GM12872 (cell line): ENCODE measurements around the gene SRGN.

Experiments
- TF ChIP-seq, protein P1 (sequence below): IDR thresholded peaks from 3 replicates; pipeline ENCODE4 v1.5.1; 2011; ENCODE audit warnings: low read depth, mild to moderate bottlenecking, low read length, moderate library complexity; ENCODE audit not compliant: insufficient read depth

SRGN gene

GRCh38 chr10:69064762-69065328 is 23.1 kb upstream of the SRGN start:
- TF ChIP-seq, protein P1, sequence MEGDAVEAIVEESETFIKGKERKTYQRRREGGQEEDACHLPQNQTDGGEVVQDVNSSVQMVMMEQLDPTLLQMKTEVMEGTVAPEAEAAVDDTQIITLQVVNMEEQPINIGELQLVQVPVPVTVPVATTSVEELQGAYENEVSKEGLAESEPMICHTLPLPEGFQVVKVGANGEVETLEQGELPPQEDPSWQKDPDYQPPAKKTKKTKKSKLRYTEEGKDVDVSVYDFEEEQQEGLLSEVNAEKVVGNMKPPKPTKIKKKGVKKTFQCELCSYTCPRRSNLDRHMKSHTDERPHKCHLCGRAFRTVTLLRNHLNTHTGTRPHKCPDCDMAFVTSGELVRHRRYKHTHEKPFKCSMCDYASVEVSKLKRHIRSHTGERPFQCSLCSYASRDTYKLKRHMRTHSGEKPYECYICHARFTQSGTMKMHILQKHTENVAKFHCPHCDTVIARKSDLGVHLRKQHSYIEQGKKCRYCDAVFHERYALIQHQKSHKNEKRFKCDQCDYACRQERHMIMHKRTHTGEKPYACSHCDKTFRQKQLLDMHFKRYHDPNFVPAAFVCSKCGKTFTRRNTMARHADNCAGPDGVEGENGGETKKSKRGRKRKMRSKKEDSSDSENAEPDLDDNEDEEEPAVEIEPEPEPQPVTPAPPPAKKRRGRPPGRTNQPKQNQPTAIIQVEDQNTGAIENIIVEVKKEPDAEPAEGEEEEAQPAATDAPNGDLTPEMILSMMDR: no peak

DNA sequence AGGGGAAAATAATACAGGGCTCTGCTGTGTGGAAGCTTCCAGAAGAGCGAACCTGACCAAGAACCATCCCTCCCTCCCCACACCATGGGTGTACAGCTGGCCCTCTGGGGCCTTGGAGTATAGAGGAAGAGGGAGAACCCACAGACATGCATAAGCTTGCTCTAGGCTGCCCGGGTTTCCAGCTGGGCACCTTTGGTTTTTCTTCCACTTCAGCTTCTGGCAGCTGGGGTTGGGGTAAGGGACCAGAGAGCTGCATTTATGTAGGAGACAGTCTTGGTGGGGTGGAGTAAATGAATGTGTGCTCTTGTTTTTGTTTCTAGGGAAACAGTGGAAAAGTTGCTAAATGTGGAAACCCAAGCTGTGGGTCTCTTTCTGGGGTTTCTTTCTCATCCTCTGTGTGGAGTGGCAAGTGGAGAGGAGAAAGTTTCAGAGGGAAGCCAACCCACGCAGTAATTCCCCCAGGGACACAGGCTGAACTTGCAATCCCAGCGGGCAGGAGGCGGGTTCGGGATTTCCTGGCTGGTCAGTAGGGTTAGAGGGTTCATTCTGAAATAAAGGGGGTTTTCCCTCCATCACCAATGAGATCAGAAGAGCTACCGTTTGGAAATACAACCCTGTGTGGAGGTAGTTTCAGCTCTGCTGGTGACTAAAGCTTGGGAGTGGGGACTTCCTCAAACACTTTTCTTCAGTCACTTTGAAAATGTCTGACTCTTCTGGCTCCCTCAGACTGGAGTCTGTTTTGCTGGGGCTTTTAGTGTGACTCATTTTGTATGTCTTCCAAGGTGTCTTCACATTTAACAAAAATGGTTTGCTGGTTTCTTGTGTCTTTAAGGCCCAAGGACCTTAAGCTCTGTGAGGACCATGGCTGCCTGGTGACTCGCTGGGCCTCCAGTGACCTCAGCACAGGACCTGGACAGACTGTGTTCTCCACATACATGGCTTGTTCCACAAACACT is 22.2 kb upstream of the SRGN start:
- TF ChIP-seq, protein P1: no peak

GRCh38 chr10:69067189-69067588 is 20.7 kb upstream of the SRGN start:
- TF ChIP-seq, protein P1: no peak

DNA sequence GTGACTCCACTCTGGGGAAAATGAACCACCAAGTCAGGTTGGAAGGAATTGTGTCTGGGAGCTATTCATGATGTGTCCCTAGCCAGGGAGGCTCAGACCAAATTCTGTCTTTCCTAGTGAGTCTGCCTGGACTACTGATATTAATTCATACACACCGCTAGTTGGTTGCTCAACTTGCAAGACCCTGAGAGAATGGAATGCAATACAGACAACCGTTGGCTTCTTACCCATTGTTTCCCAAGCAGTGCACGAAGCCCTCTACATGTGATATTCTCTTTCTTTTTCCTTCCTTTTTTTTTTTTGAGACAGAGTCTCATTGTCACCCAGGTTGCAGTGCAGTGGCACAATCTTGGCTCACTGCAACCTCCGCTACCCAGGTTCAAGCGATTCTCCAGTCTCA is 19.4 kb upstream of the SRGN start:
- TF ChIP-seq, protein P1: no peak

DNA sequence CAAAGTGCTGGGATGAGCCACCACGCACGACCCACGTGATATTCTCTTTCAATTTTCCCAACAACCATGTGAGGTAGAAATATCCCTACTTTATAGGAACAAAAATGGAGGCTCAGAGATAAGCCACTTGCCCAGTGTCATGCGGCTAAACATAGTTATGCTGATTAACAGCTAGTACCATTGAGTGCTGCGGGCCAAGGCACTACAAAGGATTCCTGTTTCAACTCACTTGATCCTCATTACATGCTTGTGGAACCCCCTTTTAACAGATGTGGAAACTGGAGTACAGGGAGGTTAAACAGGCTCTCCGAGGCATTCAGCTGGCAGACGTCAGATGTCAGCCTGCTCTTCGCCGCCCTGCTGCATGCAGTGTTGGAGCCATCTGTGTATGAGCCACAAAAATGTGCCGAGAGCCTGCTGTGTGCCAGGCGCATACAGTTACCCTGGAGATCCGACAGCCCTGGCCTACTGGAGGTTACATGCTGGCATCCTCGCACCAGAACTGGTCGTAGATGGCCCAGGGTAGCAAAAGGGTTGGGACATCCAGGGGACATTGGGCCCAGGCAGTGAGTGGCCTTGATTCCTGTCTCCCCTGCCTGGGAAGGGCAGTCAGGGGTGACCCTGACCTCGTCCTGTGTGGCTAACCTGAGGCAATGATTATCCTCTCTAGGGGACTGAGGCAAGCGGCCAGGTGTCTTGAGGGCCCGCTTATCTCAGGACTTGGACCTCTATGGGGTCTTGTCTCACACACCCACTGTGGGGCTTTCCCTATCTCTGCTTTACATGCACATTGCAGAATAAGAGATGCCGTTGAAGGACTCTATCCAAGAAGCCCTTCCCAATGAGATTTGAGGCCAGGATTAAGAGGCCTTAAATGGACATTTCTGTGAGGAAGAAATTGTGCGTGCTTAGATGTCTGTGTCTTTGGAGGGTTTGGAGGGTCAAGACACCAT is 18.5 kb upstream of the SRGN start:
- TF ChIP-seq, protein P1: no peak

- TF ChIP-seq, protein P1: no peak
These were observed 17.0 kb upstream of the SRGN start for GRCh38 chr10:69070951-69071350.

DNA sequence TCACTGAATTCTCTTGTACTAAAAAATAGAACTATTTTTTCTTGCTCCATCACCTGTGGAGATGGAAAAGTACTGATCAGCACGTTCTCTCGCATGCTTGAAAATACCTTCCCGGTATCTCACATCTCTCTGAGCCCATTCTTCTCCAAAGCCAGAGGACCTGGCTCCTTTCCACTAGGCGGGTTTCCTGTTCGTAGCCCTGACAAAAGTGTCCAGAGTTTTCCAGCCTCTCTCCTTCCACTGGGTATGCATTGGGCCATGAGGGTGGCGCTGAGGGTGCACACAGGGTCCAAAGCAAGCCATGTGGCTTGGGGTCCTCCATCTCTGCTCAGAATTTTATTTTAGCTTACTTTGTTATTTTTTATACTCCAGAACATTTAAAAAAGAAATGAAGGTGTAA is 16.3 kb upstream of the SRGN start:
- TF ChIP-seq, protein P1: no peak
